Limb (tissue), 2 donors: ENCODE measurements around the gene RASSF5.
"Not testable (repeated sequence)": the region's sequence is repeated elsewhere in the genome, so short reads cannot be mapped to it uniquely, and the experiment has no call there.

ENCODE experiments used
- DNase-seq, 2 donors: peaks; one replicate each; pipeline ENCODE4 v3.0.0-alpha.2; 2016; ENCODE audit errors: extremely low spot score in 2 of 2

The RASSF5 gene

GRCh38 chr1:206626396-206626795 is 119.1 kb downstream of the RASSF5 start:
- DNase-seq: not testable (repeated sequence)

GRCh38 chr1:206628916-206629315 is 121.6 kb downstream of the RASSF5 start:
- DNase-seq: no peak

GRCh38 chr1:206631085-206631509 is 123.8 kb downstream of the RASSF5 start:
- peak; percentile 62 to 76 for DNase-seq

GRCh38 chr1:206633708-206634121 is 126.4 kb downstream of the RASSF5 start:
- DNase-seq: no peak

GRCh38 chr1:206634365-206635079 is 127.2 kb downstream of the RASSF5 start:
- DNase-seq: peak; percentile 89 to 90

GRCh38 chr1:206635080-206635977 is 128.0 kb downstream of the RASSF5 start, which contains the start of gene DYRK3:
DYRK3 (plus strand) TSS chr1:206635536; CDS start chr1:206635704, 168 bp downstream.
- peak; percentile 88 to 95 for DNase-seq

- DNase-seq: no peak
Measured at GRCh38 chr1:206635978-206636345, 128.6 kb downstream of the RASSF5 start.

- DNase-seq: no peak
Measured at GRCh38 chr1:206636671-206637070, 129.3 kb downstream of the RASSF5 start.

GRCh38 chr1:206637605-206638004 is 130.3 kb downstream of the RASSF5 start:
- no peak for DNase-seq
